GM21526 (cell line): ENCODE data around the gene MANEA.
A peak's percentile ranks its signal among the peaks of the same experiment; 100 is the strongest.
"Not testable (repeated sequence)": the region's sequence is repeated elsewhere in the genome, so short reads cannot be mapped to it uniquely, and the experiment has no call there.

Source experiments
- ATAC-seq: cut with Tn5 transposase; IDR thresholded peaks from one replicate; pipeline ENCODE4 v1.9.1; 2021; ENCODE audit warnings: moderate library complexity; ENCODE audit not compliant: unreplicated experiment, low FRiP score

The MANEA gene, protein sequence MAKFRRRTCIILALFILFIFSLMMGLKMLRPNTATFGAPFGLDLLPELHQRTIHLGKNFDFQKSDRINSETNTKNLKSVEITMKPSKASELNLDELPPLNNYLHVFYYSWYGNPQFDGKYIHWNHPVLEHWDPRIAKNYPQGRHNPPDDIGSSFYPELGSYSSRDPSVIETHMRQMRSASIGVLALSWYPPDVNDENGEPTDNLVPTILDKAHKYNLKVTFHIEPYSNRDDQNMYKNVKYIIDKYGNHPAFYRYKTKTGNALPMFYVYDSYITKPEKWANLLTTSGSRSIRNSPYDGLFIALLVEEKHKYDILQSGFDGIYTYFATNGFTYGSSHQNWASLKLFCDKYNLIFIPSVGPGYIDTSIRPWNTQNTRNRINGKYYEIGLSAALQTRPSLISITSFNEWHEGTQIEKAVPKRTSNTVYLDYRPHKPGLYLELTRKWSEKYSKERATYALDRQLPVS

DNA sequence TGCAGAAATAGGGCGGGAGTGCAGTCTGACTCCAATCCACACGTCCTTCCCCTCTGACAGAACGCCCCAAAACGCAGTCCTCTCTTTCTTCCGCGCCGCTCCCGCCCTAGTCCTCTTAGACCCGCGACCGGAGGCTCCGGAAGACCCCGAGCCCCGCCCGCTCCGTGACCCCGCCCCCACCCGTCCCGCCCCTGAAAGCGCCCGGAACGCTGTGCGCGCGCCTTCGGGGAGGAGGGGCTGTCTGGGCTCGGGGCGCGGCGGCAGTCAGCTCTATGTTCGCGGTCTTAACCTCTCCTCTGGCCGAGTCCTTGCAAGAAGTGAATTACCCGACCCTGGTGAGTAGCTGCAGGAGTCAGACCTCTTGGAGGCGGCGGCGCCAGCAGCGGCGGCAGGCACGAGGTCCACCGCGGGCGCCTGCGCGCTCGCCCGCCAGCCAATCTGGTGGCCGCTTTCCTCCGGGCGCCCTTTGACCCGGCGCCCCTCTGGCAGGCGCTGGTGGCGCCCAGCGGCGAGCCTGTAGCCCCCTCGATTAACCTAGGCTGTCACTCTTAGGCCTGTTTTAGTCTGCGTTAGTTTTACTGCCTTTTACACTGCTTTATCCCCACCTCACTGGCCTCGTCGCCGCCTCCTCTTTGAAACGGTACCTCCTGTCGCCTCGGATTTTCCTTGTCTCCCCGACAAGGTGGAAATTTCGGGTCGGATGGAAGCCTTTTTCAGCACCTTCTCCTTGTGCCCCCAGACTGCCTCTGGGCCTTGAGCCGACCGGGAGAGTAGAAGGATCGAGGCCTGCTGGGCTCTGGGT is at the start of gene MANEA:
MANEA (plus strand) TSS at position 232 of the 802 bp plus-strand sequence. CDS start 8,905 bp downstream, outside the sequence.
- peak; percentile 78 for ATAC-seq

- ATAC-seq, result no peak
These were observed 47.6 kb upstream of the MANEA start for GRCh38 chr6:95529762-95530161.

GRCh38 chr6:95530176-95530819 is 47.0 kb upstream of the MANEA start:
- no peak for ATAC-seq

- ATAC-seq, result no peak
These were observed 33.5 kb upstream of the MANEA start for GRCh38 chr6:95543798-95544197.

DNA sequence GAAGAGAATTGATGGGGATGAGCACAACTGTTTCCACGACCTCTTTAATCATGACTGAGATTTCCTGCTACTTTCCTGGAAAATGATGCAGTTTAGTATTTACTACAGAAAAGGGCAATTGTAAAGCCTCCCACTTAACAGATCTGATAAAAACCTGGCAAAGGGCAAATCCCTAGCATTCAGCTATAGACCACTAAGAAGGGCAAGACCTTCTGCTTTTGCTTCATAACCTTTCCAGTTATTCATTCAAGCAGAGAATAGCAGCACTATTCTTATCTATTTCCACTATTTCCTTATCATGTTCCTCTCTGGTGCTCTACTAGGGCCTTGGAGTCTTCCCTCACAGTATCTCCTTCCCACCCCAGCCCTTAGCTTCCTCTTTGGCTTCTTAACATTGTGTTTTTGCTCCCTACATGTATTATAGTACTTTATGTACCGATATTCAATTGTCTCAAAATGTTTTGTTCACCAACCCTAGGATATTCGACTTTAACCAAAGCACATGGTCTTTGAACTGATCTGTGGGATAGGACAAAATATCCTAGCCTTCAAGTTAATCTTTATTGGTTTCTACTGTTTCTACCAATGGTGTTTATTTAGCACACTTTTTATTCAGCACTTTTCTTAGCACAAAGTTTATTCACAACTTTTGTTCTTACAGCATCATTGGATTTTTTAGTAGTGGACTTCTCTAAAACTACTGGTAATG is 32.7 kb upstream of the MANEA start:
- no peak for ATAC-seq

DNA sequence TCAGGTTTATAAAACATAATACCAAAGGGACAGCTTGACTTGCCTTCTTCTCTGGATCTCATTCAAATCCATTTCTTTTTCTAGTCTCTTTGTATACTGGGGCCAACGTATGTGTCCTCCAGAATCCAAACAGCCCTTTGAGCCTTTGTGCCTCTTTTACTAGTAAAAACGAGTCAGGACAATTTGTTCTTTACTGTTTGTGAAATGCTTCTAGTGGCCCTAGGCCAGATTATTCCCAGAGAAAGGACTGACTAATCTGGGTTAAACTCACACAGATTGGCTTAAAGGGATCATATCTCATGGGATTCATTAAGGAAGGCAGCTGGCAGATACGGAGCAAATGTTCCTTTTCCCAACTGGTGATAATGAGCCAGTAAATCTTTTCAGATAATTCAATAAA is 32.1 kb upstream of the MANEA start:
- no peak for ATAC-seq

DNA sequence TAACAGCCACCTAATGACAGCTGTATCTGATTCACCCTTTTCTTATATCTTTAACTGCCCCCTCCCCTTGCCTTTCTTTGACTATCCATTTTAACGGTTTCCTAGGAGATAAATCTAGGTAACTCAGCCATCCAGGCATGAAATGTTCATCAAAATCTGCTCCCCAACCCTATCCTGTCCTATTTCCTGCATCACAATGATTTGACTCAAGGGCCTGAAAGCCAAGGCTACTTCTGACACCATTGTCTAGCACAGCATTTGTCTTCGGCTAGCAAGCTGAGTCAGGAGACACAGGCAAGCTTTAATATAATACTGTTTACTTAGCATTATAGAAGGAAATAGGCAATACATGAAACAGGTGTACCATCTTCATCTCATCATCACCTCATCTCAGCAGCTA is 31.6 kb upstream of the MANEA start:
- ATAC-seq, result no peak

GRCh38 chr6:95546148-95546547 is 31.2 kb upstream of the MANEA start:
- ATAC-seq, result no peak

GRCh38 chr6:95547043-95547442 is 30.3 kb upstream of the MANEA start:
- no peak for ATAC-seq

DNA sequence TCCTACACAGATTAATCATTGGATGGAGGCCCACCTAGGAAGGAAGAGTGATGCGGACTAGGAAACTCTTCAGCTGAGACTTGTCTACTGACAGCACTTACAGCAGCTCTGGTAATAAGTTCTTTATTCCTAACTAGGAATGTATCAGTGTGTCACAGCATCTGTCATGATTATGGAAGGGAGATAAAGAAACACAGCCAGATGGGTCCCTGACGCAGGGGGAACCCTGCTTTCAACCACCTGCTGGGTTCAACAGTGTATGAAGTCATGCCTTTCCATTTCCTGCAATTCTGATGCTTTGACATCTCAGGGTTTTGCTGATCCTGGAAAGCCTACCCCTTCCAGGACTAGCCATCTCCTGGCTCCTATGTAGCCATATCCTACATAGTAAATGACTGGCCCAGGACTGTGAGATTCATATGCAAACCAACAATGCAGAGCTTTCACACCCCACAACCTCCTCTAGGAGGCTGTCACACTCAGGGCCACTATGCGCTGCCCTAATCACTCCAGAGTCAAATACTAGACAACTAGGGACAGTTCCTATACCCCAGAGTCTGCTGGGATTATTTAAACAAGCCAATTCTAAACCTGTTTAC is 29.0 kb upstream of the MANEA start:
- no peak for ATAC-seq

- no peak for ATAC-seq
These were observed 25.5 kb upstream of the MANEA start for GRCh38 chr6:95551678-95552324.

GRCh38 chr6:95553880-95554279 is 23.5 kb upstream of the MANEA start:
- ATAC-seq, result no peak

DNA sequence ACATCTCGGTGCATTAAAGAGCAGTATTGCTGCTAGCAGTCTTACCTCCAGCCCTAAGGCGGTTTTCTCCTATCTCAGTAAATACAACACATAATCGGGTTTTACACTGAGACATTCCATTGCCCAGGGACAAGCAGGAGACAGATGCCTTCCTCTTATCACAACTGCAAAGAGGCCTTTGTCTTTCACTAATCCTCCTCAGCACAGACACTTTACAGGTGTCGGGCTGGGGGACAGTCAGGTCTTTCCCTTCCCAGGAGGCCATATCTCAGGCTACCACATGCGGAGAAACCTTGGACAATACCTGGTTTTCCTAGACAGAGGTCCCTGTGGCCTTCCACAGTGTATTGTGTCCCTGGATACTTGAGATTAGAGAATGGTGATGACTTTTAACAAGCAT is 16.4 kb upstream of the MANEA start:
- ATAC-seq, result not testable (repeated sequence)

DNA sequence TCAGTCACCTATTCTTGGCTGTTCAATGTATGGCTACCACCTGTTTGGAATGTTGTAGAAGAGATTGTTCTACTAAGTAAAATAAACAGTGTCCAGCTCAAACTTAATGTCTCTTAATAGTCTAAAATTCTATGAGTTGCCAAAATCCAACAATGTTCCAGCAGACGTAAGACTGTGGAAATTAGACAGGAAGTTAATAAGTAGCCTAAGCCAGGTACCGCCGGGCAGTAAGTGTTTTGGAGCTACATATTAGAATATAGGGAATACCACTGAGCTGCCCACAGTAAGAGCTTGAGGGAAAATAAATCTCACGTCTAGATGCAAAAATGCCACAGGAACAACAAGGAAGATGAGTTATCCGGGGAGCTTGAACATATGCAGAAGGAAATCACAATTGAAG is 7.8 kb upstream of the MANEA start:
- no peak for ATAC-seq

DNA sequence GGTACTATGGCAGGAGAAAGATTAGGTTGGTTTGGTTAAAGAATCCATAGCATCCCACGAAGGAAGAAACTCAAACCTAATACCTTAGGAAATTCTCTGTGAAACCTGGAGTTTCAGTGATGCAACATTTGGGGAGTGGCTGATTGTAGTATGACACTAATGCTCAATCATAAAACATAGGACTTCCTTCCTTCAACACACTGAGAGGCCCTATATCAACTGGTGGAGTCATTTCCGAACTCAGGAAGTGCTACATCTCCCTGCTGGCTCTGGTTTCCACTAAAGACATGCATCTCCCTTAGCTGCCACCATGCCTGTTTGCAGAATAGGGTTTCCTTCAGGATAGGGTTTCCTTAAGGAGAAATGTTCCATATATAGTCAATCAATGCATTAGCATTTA is 5.2 kb upstream of the MANEA start:
- ATAC-seq, result no peak

GRCh38 chr6:95574811-95575210 is 2.5 kb upstream of the MANEA start:
- ATAC-seq, result no peak

DNA sequence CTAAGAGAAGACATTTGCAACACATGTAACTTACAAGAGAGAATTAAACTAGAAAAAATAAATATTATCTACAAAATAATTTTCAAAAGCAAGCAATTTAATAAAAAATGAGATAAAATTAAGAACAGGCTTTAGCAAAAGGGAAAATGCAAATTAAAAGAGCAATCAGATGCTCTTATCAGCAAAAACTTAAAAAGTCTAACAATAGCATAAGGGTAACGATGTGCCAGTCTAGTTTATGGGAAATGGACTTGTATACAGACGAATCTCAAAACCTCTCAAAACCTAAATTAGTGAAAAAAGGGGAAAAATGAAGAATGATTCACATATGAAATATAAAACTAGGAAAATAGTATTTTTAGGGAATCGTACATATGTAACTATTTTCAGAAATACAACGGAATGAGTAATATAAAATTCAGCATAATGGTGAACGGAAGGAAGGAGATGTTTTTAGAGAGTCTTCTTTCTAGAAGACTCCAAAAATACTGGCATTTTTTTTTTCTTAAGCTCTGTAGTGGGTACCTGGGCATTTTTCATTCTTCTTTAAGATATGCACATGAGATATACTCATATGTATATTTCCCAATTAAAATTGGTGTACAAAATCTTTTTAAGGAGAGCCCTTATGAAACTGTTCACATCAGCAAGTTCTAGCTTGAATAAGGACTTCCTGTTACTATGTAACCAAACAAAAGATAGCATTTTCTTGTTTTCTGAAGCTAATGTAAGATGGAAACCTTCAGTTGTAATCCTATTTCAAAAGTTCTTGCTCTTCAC is 927 bp upstream of the MANEA start:
- peak; percentile 30 for ATAC-seq

- ATAC-seq, result no peak
These were observed 384 bp upstream of the MANEA start for GRCh38 chr6:95576998-95577303.

DNA sequence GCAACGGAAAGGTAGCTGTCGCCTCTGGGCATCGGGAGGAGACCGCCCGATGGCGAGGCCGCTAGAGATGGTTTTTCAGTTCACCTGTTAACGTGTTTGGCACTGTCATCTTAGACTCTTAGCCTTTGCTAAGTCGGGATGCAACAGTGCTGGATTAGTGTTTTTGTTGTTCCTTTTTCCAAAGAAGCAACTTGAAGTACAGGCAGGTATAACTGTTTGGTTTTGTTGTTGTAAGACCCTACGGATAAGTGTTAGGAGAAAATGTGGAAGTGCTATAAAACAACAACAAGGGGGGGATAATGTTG is 723 bp downstream of the MANEA start:
- peak; percentile 18 for ATAC-seq
